ENCODE data around the gene FAM228A.

GRCh38 chr2:24147364-24147763 lies 27.5 kb upstream of the FAM228A start:
- TF ChIP-seq SP1 (IDR thresholded peaks at IDR 0.05) (no peak), TARDBP (IDR thresholded peaks at IDR 0.05) (no peak), ELF4 (IDR thresholded peaks at IDR 0.05) (no peak), BHLHE40 (IDR thresholded peaks at IDR 0.05; ENCODE audit: borderline replicate concordance) (no peak), SUZ12 (IDR thresholded peaks at IDR 0.05) (no peak), FOXM1 (IDR thresholded peaks at IDR 0.05; ENCODE audit: borderline replicate concordance) (no peak), PKNOX1 (IDR thresholded peaks at IDR 0.05) (no peak), ZNF384 (IDR thresholded peaks at IDR 0.05) (no peak)
